Body of pancreas (tissue), 4 donors: ENCODE measurements around the gene TRIM56. TPM values are rescaled to one million over a fixed set of nuclear protein-coding genes. Genes with fewer than 3 reads are reported as not detected.
"Not testable (repeated sequence)": the region's sequence is repeated elsewhere in the genome, so short reads cannot be mapped to it uniquely, and the experiment has no call there.

Experiments
- ATAC-seq: fragments of 150-250 bp; one replicate; pipeline ENCODE4 v1.9.1; 2016
- DNase-seq, 4 donors: peaks; one replicate each; pipeline ENCODE4 v3.0.0-alpha.2; 2019
- H3K27ac ChIP-seq, 4 donors: fragments of 200-600 bp; sonication (generic); 1 replicate in 3 of 4; 2 replicates in 1 of 4; pipeline versions ENCODE4 v1.5.1 to v1.6.1; 2016 to 2019; ENCODE audit warnings: mild to moderate bottlenecking in 1 of 4, mixed read lengths in 1 of 4, moderate library complexity in 1 of 4
- H3K27me3 ChIP-seq, 2 donors: fragments of 200-600 bp; sonication (generic); one replicate each; pipeline ENCODE4 v1.6.0; 2016; ENCODE audit warnings: mild to moderate bottlenecking in 1 of 2
- H3K36me3 ChIP-seq, 2 donors: fragments of 200-600 bp; sonication (generic); replicated peaks in 1 of 2; 2 replicates each; pipeline ENCODE4 v1.5.1; 2016; ENCODE audit warnings: low read depth in 2 of 2; ENCODE audit not compliant: insufficient read depth in 1 of 2
- H3K4me1 ChIP-seq: fragments of 200-600 bp; sonication (generic); one replicate; pipeline ENCODE4 v1.6.0; 2016
- H3K4me3 ChIP-seq, 2 donors: fragments of 200-600 bp; sonication (generic); 1 replicate in 1 of 2; 2 replicates in 1 of 2; pipeline ENCODE4 v1.5.1; 2016 to 2019
- H3K9me3 ChIP-seq, 3 donors: fragments of 200-600 bp; sonication (generic); 1 replicate in 2 of 3; 2 replicates in 1 of 3; pipeline ENCODE4 v1.5.1; 2016
- POLR2A ChIP-seq, 3 donors: fragments of 450-650 bp; IDR thresholded peaks; one replicate each; pipeline ENCODE4 v1.6.1; 2016; ENCODE audit warnings: antibody characterized with exemption in 3 of 3, mild to moderate bottlenecking in 2 of 3
- WGBS, 2 donors: methylation state at CpG; one replicate each; pipeline ENCODE4 v1.1.5; 2017; 5-methylcytosine and 5-hydroxymethylcytosine counted together
- intact Hi-C: fragments of 100-400 bp; cut with DNase I; formaldehyde crosslinking; loops from one replicate; pipeline ENCODE4 v1.15.1; 2023
- total RNA-seq, 2 donors: library from RNA; depleted of rRNA; stranded (reverse); fragments of >200 nt; gene quantifications; one replicate each; pipeline ENCODE4 v1.1.0, GENCODE V29; 2016
- TF ChIP-seq, protein P1 (sequence below), 7 experiments: fragments of 450-650 bp in 4 of 7; fragments of 200-600 bp in 3 of 7; sonication (generic) in 3 of 7; IDR thresholded peaks; one replicate each; pipeline ENCODE4 v1.5.1; 2016 to 2019; ENCODE audit warnings: antibody characterized with exemption in 7 of 7

TRIM56 gene
- total RNA-seq, 2 donors from 2014 or later = 13.5 to 19.4 TPM

DNA sequence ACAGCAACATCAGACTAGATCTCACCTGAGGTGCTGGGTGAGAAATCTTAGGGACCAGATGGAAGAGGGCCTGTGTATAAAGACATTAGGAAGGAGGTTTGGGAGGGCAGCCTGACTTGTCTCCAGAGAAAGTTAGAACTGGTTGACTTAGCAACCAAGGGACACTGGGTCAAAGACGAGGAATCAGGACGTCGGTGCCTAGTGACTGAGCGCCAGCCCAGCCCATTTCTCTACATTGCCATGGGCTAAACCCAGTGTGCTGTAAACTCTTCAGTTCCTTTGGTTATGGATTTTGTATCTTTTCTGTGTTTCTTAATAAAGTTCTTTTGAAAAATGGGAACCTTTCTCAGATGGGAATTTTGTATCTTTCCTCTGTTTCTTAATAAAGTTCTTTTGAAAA is 12.3 kb downstream of the TRIM56 start:
- WGBS, 2 donors = 70 to 77% methylated on average over 4 of the region's 4 CpGs
- H3K27ac ChIP-seq = no peak overlapping the region
- no peaks in the 10 kb centered on the region for H3K27me3 ChIP-seq
- H3K9me3 ChIP-seq = no peaks in the 10 kb centered on the region
- H3K36me3 ChIP-seq = no peaks in the 10 kb centered on the region
- ATAC-seq (no peak), DNase-seq (no peak)
- H3K4me1 ChIP-seq = peaks cover 11% of the 10 kb centered on the region
- H3K4me3 ChIP-seq = no peak overlapping the region
- TF ChIP-seq, protein P1, sequence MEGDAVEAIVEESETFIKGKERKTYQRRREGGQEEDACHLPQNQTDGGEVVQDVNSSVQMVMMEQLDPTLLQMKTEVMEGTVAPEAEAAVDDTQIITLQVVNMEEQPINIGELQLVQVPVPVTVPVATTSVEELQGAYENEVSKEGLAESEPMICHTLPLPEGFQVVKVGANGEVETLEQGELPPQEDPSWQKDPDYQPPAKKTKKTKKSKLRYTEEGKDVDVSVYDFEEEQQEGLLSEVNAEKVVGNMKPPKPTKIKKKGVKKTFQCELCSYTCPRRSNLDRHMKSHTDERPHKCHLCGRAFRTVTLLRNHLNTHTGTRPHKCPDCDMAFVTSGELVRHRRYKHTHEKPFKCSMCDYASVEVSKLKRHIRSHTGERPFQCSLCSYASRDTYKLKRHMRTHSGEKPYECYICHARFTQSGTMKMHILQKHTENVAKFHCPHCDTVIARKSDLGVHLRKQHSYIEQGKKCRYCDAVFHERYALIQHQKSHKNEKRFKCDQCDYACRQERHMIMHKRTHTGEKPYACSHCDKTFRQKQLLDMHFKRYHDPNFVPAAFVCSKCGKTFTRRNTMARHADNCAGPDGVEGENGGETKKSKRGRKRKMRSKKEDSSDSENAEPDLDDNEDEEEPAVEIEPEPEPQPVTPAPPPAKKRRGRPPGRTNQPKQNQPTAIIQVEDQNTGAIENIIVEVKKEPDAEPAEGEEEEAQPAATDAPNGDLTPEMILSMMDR (IDR thresholded peaks at IDR 0.05) = no peak
- TF ChIP-seq POLR2A (IDR thresholded peaks at IDR 0.05) = no peak
- intact Hi-C loops = no loop called here

DNA sequence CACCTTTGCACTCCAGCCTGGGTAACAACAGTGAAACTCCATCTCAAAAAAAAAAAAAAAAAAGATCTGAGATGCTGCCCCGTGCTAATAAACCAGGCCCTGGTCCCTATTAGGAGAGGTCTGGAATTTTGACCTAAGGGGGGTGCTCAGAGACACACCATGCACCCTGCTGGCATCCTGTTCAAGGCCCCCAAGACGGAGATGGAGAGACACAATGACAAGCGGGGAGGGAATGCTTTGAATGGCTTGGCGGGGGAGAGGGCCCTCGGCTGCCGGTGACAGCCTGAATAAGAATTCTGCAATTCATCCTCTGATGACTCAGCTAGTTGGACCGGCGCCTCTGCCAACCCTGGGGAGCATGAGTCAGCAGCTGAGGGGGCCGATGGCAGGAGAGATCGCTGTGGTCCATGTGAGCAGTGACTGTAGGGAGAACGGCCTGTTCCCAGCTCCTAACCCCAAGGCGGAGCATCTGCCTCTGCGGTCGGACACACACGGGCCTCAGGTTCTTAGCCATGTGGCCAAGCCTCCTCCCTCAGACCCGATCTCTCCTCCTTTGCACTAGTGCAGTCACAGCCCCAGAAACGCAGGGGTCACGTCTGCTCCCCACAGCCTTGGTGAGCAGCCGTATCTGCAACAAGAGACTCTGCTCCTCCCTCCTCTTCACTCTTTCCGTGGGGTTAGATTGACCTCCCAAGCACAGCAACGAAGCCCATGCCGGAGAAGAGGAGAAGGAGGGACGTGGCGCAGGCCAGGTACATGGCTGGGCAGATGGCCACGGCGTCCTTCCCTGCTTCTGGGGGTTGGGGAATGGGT is 14.9 kb downstream of the TRIM56 start:
- no peaks in the 10 kb centered on the region for H3K27me3 ChIP-seq
- peaks cover 11% of the 10 kb centered on the region for H3K4me1 ChIP-seq
- no peaks in the 10 kb centered on the region for H3K36me3 ChIP-seq
- peak overlapping the region in 3 of 4 donors; percentile 25 to 49 (median 34) for H3K27ac ChIP-seq
- H3K9me3 ChIP-seq = no peaks in the 10 kb centered on the region
- TF ChIP-seq POLR2A (IDR thresholded peaks at IDR 0.05) = peak in 1 of 3 donors; percentile 10
- TF ChIP-seq, protein P1 (IDR thresholded peaks at IDR 0.05) = no peak
- peak; percentile 86 to 91 (median 88) for DNase-seq
- 19 to 25% methylated on average over 9 to 26 of the region's 26 CpGs for WGBS, 2 donors
- H3K4me3 ChIP-seq = no peak overlapping the region
- intact Hi-C loops = no loop called here
- ATAC-seq = peak; percentile 91

DNA sequence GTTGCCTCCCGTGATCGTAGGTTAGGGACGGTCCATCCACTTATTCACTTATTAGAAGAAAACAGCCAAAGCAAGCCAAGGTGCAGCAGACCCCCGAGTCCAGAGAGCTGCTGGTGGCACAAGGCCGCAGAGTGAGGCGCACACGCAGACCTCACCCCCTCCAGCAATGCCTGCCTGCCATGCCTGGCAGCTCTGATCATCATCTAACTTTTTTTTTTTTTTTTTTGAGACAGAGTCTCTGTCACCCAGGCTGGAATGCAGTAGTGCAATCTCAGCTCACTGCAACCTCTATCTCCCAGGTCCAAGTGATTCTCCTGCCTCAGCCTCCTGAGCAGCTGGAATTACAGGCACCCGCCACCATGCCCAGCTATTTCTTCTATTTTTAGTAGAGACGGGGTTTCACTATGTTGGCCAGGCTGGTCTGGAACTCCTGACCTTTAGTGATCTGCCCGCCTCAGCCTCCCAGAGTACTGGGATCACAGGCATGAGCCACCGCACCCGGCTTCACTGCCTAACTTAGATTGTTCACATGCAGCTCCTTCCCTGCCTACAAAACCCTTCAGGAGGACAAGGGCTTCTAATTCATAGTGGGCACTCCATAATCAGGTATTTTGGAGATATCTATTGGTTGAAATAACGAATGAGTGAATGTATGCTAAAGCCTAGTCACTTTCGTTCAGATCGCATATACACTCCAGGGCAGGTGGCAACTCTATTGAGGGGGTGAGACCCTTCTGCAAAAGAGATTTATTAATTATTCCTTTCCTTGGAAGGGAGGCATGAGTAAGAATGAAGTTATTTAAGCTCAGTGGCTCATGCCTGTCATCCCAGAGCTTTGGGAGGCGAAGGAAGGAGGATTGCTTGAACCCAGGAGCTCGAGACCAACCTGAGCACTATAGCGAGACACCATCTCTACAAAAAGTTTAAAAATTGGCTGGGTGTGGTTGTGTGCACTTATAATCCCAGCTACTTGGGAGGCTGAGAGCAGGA is 15.9 kb downstream of the TRIM56 start:
- intact Hi-C loops = no loop called here
- Histone ChIP-seq H3K27me3 (no peaks in the 10 kb centered on the region), H3K9me3 (no peaks in the 10 kb centered on the region), H3K4me1 (peaks cover 11% of the 10 kb centered on the region), H3K27ac (peak overlapping the region in 1 of 4 donors; percentile 34), H3K4me3 (no peak overlapping the region), H3K36me3 (no peaks in the 10 kb centered on the region)
- ATAC-seq = no peak
- no peak for DNase-seq
- TF ChIP-seq, protein P1 (IDR thresholded peaks at IDR 0.05) = no peak
- no peak for TF ChIP-seq POLR2A (IDR thresholded peaks at IDR 0.05)
- WGBS, 2 donors = 78 to 82% methylated on average over 18 of the region's 18 CpGs

DNA sequence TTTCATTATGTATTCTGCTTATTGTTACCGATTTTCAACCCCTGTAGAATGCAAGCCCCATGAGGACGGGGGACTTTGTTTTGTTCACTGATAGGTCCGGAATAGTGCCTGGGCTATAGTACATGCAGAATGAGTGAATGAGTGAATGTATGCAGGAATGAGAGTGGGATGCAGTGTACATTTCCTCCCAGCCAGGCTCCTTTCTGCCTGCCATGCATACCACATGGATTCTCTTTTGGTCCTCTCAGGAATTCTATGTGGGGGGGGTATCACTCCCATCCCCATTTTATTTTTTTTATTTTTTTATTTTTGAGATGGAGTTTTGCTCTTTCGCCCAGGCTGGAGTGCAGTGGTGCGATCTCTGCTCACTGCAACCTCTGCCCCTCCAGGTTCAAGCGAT is 16.7 kb downstream of the TRIM56 start:
- H3K36me3 ChIP-seq = no peaks in the 10 kb centered on the region
- WGBS, 2 donors = 77 to 84% methylated on average over 6 of the region's 6 CpGs
- H3K27ac ChIP-seq = no peak overlapping the region
- intact Hi-C loops = no loop called here
- TF ChIP-seq POLR2A (IDR thresholded peaks at IDR 0.05) = no peak
- TF ChIP-seq, protein P1 (IDR thresholded peaks at IDR 0.05) = no peak
- H3K9me3 ChIP-seq = no peaks in the 10 kb centered on the region
- H3K4me3 ChIP-seq = no peak overlapping the region
- H3K27me3 ChIP-seq = no peaks in the 10 kb centered on the region
- H3K4me1 ChIP-seq = peaks cover 11% of the 10 kb centered on the region
- ATAC-seq (no peak), DNase-seq (no peak)

DNA sequence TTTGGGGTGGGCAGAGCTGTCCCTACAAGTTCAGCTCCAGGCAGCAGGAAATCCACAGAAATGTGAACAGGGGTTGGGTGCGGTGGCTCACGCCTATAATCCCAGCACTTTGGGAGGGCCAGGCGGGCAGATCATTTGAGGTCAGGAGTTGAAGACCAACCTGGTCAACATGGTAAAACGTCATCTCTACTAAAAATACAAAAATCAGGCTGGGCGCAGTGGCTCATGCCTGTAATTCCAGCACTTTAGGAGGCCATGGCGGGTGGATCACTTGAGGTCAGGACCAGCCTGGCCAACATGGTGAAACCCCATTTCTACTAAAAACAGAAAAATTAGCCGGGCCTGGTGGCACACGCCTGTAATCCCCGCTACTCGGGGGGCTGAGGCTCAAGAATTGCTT is 18.4 kb downstream of the TRIM56 start:
- DNase-seq, H3K4me3 ChIP-seq, ATAC-seq, H3K36me3 ChIP-seq, H3K27ac ChIP-seq, H3K27me3 ChIP-seq, intact Hi-C loops, H3K9me3 ChIP-seq: not testable (repeated sequence)
- 82 to 88% methylated on average over 10 of the region's 10 CpGs for WGBS, 2 donors
- peaks cover 11% of the 10 kb centered on the region for H3K4me1 ChIP-seq
